Vagina (tissue), 2 donors: ENCODE measurements around the gene POMGNT2.

ENCODE experiments used
- CTCF ChIP-seq, 3 experiments: fragments of 450-650 bp in 2 of 3; fragments of 200-600 bp in 1 of 3; sonication (generic) in 1 of 3; IDR thresholded peaks; one replicate each; pipeline ENCODE4 v1.5.1; 2017 to 2019; ENCODE audit warnings: antibody characterized with exemption in 3 of 3, mild to moderate bottlenecking in 2 of 3, moderate library complexity in 2 of 3
- POLR2A ChIP-seq, 2 donors: fragments of 450-650 bp; IDR thresholded peaks; one replicate each; pipeline ENCODE4 v1.6.1; 2017; ENCODE audit warnings: antibody characterized with exemption in 2 of 2, mild to moderate bottlenecking in 2 of 2, moderate library complexity in 2 of 2
- POLR2AphosphoS5 ChIP-seq, 2 donors: sonication (generic); formaldehyde crosslinking; IDR thresholded peaks; one replicate each; pipeline ENCODE4 v1.9.0; 2017; ENCODE audit warnings: antibody characterized with exemption in 2 of 2, mild to moderate bottlenecking in 2 of 2, low read depth in 1 of 2; ENCODE audit not compliant: insufficient read depth in 1 of 2

GRCh38 chr3:43077261-43077660 lies 28.6 kb downstream of the POMGNT2 start:
- TF ChIP-seq CTCF (IDR thresholded peaks at IDR 0.05) (no peak), POLR2A (IDR thresholded peaks at IDR 0.05) (no peak), POLR2AphosphoS5 (IDR thresholded peaks at IDR 0.05; ENCODE audit: insufficient read depth in 1 of 2, low read depth in 1 of 2) (no peak)
